Measurements from ENCODE around the gene SLC7A7. TPM values are rescaled to one million over a fixed set of nuclear protein-coding genes. Genes with fewer than 3 reads are reported as not detected.

Gene SLC7A7
- total RNA-seq, 1 donor from 2014 or later, result 0.79 TPM

DNA sequence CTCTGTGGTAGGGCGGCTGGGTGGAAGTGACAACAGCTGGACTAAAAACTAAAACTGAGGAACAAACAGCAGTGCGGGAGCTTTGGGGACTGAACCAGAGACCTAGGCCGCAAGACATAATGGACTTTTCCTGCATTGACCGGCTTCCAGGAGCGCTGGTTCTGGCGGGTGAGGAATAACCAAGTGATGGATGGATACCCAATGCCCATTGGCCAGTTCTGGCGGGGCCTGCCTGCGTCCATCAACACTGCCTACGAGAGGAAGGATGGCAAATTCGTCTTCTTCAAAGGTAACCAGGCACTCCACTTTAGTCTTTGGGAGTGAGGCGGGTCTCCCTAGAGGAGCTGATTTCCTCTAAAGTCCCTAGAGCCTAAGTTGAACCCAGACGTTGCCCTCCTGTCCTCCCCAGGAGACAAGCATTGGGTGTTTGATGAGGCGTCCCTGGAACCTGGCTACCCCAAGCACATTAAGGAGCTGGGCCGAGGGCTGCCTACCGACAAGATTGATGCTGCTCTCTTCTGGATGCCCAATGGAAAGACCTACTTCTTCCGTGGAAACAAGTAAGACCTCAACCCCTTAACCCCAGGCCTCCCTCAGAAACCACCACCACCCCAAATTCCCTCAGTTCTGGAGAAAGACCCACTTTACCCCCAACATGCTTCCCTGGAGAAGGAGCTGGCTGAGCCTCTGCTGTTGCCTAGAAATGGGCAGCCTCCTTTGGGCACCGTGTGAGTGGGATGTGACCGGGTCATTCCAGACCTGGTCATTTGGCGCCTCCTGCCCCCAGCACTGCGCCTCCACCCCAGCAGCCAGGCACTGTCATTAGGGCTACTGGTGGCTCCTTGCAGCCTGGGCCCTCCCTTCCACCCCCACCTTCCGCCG, 29.2 kb upstream of the SLC7A7 start:
- FAIRE-seq, result no peak
- Histone ChIP-seq H3K36me3 (ENCODE audit: control insufficient read depth, insufficient read depth, low read length) (peaks cover 58% of the 10 kb centered on the region), H3K27me3 (ENCODE audit: control insufficient read depth, insufficient read depth, low read length) (no peaks in the 10 kb centered on the region), H3K4me3 (ENCODE audit: low read depth, low read length) (no peak overlapping the region)
- no peak for DNase-seq (ENCODE audit: low read depth)
- TF ChIP-seq, protein P1, sequence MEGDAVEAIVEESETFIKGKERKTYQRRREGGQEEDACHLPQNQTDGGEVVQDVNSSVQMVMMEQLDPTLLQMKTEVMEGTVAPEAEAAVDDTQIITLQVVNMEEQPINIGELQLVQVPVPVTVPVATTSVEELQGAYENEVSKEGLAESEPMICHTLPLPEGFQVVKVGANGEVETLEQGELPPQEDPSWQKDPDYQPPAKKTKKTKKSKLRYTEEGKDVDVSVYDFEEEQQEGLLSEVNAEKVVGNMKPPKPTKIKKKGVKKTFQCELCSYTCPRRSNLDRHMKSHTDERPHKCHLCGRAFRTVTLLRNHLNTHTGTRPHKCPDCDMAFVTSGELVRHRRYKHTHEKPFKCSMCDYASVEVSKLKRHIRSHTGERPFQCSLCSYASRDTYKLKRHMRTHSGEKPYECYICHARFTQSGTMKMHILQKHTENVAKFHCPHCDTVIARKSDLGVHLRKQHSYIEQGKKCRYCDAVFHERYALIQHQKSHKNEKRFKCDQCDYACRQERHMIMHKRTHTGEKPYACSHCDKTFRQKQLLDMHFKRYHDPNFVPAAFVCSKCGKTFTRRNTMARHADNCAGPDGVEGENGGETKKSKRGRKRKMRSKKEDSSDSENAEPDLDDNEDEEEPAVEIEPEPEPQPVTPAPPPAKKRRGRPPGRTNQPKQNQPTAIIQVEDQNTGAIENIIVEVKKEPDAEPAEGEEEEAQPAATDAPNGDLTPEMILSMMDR (IDR thresholded peaks at IDR 0.05; ENCODE audit: insufficient read depth, low read length, severe bottlenecking), result no peak

DNA sequence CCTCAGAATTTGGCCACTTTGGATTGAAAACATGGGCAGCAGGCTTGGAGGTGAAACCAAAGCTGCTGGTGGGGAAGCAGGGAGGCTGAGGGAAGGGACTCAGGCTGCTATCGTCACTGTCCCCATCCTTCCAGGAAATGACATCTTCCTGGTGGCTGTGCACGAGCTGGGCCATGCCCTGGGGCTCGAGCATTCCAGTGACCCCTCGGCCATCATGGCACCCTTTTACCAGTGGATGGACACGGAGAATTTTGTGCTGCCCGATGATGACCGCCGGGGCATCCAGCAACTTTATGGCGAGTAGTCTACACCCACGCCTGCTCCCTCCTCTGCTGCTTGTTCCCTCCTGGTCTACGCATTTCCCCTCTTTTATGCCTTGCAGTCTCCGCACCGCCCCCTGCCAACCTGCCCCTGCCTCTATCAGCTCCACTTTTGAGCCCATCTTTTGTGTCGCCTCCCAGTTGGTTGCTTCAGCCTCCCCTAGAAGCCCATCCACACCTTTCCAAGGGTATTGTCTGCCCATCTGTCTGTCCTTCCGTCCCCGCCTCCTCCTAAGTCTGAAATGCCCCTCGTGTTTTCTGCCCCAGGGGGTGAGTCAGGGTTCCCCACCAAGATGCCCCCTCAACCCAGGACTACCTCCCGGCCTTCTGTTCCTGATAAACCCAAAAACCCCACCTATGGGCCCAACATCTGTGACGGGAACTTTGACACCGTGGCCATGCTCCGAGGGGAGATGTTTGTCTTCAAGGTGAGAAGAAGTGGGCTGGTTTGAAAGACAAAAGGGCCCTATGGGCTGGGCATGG, 28.1 kb upstream of the SLC7A7 start:
- Histone ChIP-seq H3K36me3 (ENCODE audit: control insufficient read depth, insufficient read depth, low read length) (peaks cover 58% of the 10 kb centered on the region), H3K4me3 (ENCODE audit: low read depth, low read length) (no peak overlapping the region), H3K27me3 (ENCODE audit: control insufficient read depth, insufficient read depth, low read length) (no peaks in the 10 kb centered on the region)
- no peak for DNase-seq (ENCODE audit: low read depth)
- TF ChIP-seq, protein P1 (IDR thresholded peaks at IDR 0.05; ENCODE audit: insufficient read depth, low read length, severe bottlenecking), result no peak
- FAIRE-seq, result no peak

DNA sequence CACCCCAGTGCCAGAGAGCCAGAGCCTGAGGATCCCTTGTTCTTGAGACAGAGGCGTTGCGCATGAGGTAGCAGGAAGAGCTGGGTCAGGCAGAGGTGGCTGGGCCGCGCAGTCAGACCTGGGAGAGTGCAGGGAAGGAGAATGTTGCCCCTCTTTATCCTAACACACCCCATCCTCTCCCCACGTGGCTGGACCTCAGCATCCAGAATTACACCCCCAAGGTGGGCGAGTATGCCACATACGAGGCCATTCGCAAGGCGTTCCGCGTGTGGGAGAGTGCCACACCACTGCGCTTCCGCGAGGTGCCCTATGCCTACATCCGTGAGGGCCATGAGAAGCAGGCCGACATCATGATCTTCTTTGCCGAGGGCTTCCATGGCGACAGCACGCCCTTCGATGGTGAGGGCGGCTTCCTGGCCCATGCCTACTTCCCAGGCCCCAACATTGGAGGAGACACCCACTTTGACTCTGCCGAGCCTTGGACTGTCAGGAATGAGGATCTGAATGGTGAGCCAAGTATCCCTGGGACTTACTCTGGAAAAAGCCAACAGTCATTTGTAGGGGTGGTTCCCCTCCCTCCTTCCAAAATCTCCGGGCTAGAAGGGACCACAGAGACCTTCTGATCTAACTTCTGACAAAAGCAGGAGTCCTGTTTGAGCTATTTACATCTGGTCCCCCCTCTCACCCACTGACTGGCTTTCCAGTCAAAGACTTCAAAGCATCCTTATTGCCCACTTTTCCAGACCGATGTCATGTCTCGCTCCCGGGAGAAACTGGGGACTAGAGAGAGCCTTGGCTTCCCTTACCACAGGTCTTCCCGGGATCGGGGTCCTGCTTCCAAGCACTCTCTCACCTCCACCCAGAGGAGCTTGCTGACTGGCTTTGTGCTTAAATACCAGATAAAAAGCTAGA, 27.2 kb upstream of the SLC7A7 start:
- FAIRE-seq, result no peak

DNA sequence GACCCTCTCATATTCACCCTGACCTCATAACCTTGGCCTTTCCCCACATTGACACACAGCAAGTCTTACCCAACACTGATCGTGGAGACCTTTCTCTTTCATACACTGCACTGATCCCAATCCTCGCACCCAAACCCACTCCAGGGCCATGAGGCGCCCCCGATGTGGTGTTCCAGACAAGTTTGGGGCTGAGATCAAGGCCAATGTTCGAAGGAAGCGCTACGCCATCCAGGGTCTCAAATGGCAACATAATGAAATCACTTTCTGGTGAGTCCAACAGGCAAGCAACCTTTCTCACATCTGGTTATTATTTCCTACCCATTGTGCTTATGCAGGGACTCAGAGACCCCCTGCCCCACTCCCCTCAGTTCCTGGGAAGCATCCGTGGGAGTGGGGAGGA, 26.5 kb upstream of the SLC7A7 start:
- FAIRE-seq, result no peak
- no peaks in the 10 kb centered on the region for H3K27me3 ChIP-seq (ENCODE audit: control insufficient read depth, insufficient read depth, low read length)
- TF ChIP-seq, protein P1 (IDR thresholded peaks at IDR 0.05; ENCODE audit: insufficient read depth, low read length, severe bottlenecking), result no peak

More for the DNA sequence above, 27.2 kb upstream of the SLC7A7 start:
- TF ChIP-seq, protein P1 (IDR thresholded peaks at IDR 0.05; ENCODE audit: insufficient read depth, low read length, severe bottlenecking), result no peak
- Histone ChIP-seq H3K27me3 (ENCODE audit: control insufficient read depth, insufficient read depth, low read length) (no peaks in the 10 kb centered on the region), H3K4me3 (ENCODE audit: low read depth, low read length) (no peak overlapping the region), H3K36me3 (ENCODE audit: control insufficient read depth, insufficient read depth, low read length) (peaks cover 58% of the 10 kb centered on the region)
- DNase-seq (ENCODE audit: low read depth), result no peak

DNA sequence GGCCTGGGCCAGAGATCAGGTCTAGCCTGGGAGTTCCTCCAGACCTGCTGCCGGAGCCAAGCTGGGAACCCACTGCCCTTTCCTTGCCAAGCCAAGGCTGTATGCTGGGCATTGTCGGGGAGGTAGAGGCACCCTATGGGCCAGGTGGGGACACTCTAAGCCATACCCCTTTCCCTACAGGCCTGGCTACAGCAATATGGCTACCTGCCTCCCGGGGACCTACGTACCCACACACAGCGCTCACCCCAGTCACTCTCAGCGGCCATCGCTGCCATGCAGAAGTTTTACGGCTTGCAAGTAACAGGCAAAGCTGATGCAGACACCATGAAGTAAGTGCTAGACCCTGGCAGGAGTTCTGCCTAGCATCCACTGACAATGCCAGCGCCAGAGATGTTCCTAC, 26.1 kb upstream of the SLC7A7 start:
- Histone ChIP-seq H3K36me3 (ENCODE audit: control insufficient read depth, insufficient read depth, low read length) (peaks cover 53% of the 10 kb centered on the region), H3K27me3 (ENCODE audit: control insufficient read depth, insufficient read depth, low read length) (no peaks in the 10 kb centered on the region), H3K4me3 (ENCODE audit: low read depth, low read length) (no peak overlapping the region)
- no peak for DNase-seq (ENCODE audit: low read depth)
- TF ChIP-seq, protein P1 (IDR thresholded peaks at IDR 0.05; ENCODE audit: insufficient read depth, low read length, severe bottlenecking), result no peak
- peak; percentile 50 for FAIRE-seq

More for the DNA sequence above, 26.5 kb upstream of the SLC7A7 start:
- no peak overlapping the region for H3K4me3 ChIP-seq (ENCODE audit: low read depth, low read length)
- H3K36me3 ChIP-seq (ENCODE audit: control insufficient read depth, insufficient read depth, low read length), result peaks cover 55% of the 10 kb centered on the region
- no peak for DNase-seq (ENCODE audit: low read depth)

All from bronchial epithelial cell (primary cell).